ENCODE data around the gene TDRD5.
"Not testable (repeated sequence)": the region's sequence is repeated elsewhere in the genome, so short reads cannot be mapped to it uniquely, and the experiment has no call there.

TDRD5 gene

GRCh38 chr1:179599623-179600249 lies 8.1 kb downstream of the TDRD5 start:
- DNase-seq, result no peak

- DNase-seq, result no peak
Observed at GRCh38 chr1:179601093-179601492, 9.5 kb downstream of the TDRD5 start.

GRCh38 chr1:179612361-179612760 lies 20.7 kb downstream of the TDRD5 start:
- DNase-seq, result no peak

- no peak for DNase-seq
Observed at GRCh38 chr1:179630719-179631118, 39.1 kb downstream of the TDRD5 start.

GRCh38 chr1:179632868-179633267 lies 41.2 kb downstream of the TDRD5 start:
- DNase-seq, result no peak

GRCh38 chr1:179637211-179637860 lies 45.7 kb downstream of the TDRD5 start:
- no peak for DNase-seq

- DNase-seq, result no peak
Observed at GRCh38 chr1:179661018-179661417, 69.4 kb downstream of the TDRD5 start.

GRCh38 chr1:179663810-179664209 lies 72.2 kb downstream of the TDRD5 start:
- DNase-seq, result no peak

GRCh38 chr1:179677882-179678281 lies 86.2 kb downstream of the TDRD5 start:
- DNase-seq, result no peak

- not testable (repeated sequence) for DNase-seq
Observed at GRCh38 chr1:179694530-179694929, 102.9 kb downstream of the TDRD5 start.

GRCh38 chr1:179702946-179703539 lies 111.4 kb downstream of the TDRD5 start:
- no peak for DNase-seq

GRCh38 chr1:179706339-179706941 lies 114.8 kb downstream of the TDRD5 start:
- DNase-seq, result peak; percentile 56

GRCh38 chr1:179707406-179707805 lies 115.8 kb downstream of the TDRD5 start:
- no peak for DNase-seq

GRCh38 chr1:179708434-179709195 lies 117.0 kb downstream of the TDRD5 start:
- no peak for DNase-seq

- DNase-seq, result no peak
Observed at GRCh38 chr1:179709841-179710329, 118.3 kb downstream of the TDRD5 start.

GRCh38 chr1:179714159-179714558 lies 122.5 kb downstream of the TDRD5 start:
- no peak for DNase-seq

GRCh38 chr1:179714623-179715022 lies 123.0 kb downstream of the TDRD5 start:
- no peak for DNase-seq

- no peak for DNase-seq
Observed at GRCh38 chr1:179719272-179719671, 127.6 kb downstream of the TDRD5 start.

- no peak for DNase-seq
Observed at GRCh38 chr1:179728271-179728670, 136.6 kb downstream of the TDRD5 start.

- DNase-seq, result no peak
Observed at GRCh38 chr1:179729881-179730280, 138.2 kb downstream of the TDRD5 start.

- no peak for DNase-seq
Observed at GRCh38 chr1:179731643-179732042, 140.0 kb downstream of the TDRD5 start.

All from activated naive CD4-positive, alpha-beta T cell treated with anti-CD3 and anti-CD28 coated beads, Interleukin-2, amount 50 U/mL, for 16 hours (primary cell).